Left ventricle myocardium superior (tissue), 1 donor: ENCODE data around the gene TMEM255B. TPM values are rescaled to one million over a fixed set of nuclear protein-coding genes. Genes with fewer than 3 reads are reported as not detected.

Source experiments
- ATAC-seq: fragments of 200-7000 bp; cut with Tn5 transposase; one replicate; pipeline ENCODE4 v1.9.1; 2020; ENCODE audit warnings: mild to moderate bottlenecking, moderate library complexity
- DNase-seq: peaks from one replicate; pipeline ENCODE4 v3.0.0-alpha.2; 2020
- intact Hi-C: fragments of 100-400 bp; cut with micrococcal nuclease; formaldehyde crosslinking; loops from one replicate; pipeline ENCODE4 v1.11.0; 2022
- total RNA-seq: library from RNA; stranded (reverse); fragmentation: NEBNext Ultra II Directional; extraction: Animal tissue kit (Norgen Biotek cat#: 25700); gene quantifications from one replicate; pipeline ENCODE4 v1.2.1, GENCODE V29; 2021
- donor health status: DM: no; HTN: yes; CAD: no; lungs with severe emphysema.

The TMEM255B gene
- total RNA-seq, 1 donor from 2014 or later = 12.1 TPM

DNA sequence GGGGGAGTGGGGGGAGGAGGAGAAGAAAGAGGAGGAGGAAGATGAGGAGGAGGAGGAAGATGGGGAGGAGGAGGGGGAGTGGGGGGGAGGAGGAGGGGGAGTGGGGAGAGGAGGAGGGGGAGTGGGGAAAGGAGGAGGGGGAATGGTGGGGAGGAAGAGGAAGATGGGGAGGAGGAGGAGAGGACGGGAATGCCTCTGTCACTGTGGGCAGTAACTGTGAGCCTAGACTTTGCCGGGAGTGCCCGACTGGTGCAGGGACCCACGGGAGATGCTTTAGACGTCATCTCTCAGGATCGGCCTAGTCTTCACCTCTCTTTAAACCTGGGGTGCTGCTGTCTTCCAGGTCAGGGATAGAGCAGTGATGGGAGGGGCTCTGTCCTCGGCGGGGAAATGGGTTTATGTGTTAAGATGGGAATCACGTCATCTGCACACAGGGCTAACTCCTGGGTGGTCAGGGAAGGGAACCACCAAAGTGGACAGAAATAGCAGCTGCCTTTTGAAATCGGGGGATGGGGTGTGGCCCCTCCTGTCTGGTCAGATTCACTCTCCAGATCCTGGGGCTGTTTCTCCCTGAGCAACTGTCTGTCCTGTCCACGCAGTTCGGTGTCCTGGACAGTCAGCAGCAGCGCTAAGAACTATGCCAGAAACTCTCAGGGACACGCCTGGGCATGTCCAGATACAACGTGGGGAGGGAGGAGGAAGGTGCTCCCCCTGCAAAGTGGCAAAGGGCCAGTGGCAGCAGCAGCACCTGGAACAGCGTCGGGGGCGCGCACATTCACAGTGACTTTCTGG, 77.9 kb downstream of the TMEM255B start:
- DNase-seq = peak; percentile 80
- ATAC-seq = peak; percentile 81
- intact Hi-C loops = no loop called here

DNA sequence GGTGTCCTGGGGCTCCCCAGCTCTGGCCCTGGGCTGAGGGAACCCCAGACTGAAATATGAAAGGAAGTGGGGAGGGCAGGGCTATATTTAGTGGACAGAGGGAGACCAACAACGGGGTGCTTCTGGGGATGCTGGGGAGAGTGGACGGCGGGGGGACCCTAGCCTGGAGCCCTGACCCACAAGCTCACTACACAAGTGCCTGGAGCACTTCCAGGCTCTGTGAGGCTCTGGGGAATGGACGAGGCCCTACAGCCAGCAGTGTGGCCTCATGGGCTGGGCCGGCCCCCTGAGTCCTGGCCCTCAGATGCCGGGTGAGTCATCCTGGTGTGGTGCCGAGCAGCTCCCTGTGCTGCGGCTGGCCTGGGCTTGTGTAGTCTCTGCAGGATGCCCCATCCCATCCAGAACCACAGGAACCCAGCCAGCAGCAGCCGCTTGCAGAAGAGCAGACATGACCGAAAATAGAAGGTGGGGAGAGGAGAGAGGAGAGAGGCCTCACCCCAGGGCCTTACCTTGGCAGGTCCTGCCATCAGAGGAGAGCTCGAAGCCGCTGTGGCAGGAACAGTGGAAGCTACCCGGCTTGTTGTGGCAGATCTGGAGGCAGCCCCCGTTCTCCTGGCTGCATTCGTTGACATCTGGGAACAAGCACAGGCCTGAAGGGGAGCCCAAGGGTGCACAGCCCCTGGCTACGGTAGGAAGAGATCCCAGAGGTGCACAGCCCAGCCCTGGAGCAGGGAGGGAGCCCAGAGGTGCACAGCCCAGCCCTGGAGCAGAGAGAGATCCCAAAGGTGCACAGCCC, 78.7 kb downstream of the TMEM255B start:
- DNase-seq (peak; percentile 97), ATAC-seq (peak; percentile 95)
- intact Hi-C loops = no loop called here

DNA sequence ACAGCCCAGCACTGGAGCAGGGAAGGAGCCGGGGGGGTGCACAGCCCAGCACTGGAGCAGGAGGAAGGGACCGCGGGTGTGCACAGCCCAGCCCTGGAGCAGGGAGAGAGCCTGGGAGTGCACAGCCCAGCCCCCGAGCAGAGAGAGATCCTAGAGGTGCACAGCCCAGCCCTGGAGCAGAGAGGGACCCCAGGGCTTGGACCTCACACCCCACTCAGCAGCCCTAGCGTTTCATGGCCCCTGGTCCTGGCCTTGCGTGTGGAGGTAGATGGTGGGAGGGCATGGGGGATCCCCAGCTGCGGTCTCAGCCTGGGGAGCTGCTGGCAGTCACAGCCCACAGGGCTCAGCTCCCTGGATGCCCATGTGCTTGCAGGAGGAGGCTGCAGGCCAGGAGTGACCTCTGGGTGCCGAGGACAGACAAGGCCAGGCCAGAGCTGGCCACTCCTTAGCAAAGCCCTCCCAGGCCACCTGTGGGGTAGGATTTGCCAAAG, 79.7 kb downstream of the TMEM255B start:
- intact Hi-C loops = no loop called here
- DNase-seq (no peak), ATAC-seq (no peak)

DNA sequence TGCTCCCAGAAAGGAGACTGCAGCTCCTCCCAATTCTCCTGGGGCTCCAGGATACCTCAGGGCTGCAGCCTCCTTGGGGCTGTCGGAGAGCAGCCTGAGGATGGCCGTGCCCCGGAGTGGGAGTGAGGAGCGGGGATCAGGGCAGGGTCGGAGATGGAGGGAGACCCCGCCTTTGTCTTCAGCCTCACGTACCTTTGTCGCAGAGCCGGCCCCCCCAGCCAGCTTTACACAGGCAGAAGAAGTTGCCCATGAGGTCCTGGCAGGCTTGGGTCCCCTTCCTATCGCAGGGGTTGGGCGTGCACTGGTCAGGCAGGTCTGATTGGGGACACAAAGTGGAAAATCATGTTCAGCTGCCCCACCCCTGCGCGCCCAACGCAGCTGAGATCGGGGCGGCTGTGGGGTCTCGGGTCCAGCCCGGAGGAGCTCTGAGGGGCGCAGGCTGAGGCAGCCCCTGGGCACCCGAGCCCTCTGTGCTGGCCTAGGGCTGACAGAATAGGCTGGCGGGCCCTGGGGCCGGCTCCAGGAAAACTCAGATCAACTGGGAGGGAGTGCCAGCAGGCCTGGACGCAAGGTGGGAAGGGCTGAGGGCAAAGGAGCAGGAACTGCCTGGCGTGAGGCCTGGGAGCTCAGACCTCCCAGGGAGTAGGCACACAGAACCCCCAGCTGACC, 80.6 kb downstream of the TMEM255B start:
- DNase-seq (peak; percentile 79), ATAC-seq (peak; percentile 31)
- intact Hi-C loops = no loop called here

DNA sequence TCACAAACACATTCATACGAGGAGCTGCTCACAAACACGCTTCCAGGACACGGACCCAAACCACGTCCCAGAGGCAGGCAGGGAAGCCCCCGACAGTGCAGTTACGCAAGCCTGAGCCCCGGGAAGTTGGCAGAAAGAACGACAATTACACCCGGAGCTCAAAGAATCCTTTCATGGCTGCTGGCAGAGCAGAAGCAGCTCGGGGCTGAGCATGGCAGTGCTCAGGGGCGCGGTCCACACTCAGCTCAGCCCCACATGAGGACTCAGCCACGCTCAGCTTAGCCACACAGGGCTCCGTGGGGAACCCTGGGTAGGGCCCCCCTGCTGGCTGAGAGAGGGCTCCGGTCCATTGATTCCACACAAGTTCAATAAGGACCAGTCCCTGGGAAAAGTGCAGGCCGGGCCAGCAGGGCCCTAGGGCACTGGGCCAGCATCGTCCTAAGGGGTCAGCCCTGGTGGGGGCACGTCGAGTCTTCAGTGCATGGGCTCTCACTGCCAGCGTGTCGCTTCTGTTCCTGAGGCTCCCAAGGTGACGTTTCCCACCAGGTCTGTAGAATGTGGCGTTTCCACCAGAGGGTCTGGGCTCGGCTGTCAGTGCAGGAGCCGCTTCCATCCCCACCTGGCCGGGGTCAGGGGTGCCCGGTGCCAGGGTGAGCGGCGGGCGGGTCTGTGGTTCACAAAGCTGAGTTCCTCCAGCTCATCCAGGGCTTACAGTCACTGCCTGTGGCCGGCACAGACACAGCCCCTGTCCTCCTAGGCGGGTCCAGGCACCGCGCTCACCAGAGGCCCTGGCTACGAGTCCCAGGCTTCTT, 81.7 kb downstream of the TMEM255B start:
- DNase-seq (peak; percentile 37), ATAC-seq (no peak)
- intact Hi-C loops = no loop called here

DNA sequence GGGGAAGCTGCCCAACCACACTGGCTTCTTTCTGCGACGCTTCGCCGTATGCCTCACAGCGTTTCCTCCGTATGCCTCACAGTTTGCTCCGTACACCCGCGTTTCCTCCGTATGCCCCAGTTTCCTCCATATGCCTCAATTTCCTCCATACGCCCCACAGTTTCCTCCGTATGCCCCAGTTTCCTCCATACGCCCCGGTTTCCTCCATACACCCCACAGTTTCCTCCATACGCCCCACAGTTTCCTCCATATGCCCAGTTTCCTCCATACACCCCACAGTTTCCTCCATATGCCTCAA, 82.3 kb downstream of the TMEM255B start:
- intact Hi-C loops = no loop called here
- ATAC-seq = no peak
- DNase-seq = no peak

DNA sequence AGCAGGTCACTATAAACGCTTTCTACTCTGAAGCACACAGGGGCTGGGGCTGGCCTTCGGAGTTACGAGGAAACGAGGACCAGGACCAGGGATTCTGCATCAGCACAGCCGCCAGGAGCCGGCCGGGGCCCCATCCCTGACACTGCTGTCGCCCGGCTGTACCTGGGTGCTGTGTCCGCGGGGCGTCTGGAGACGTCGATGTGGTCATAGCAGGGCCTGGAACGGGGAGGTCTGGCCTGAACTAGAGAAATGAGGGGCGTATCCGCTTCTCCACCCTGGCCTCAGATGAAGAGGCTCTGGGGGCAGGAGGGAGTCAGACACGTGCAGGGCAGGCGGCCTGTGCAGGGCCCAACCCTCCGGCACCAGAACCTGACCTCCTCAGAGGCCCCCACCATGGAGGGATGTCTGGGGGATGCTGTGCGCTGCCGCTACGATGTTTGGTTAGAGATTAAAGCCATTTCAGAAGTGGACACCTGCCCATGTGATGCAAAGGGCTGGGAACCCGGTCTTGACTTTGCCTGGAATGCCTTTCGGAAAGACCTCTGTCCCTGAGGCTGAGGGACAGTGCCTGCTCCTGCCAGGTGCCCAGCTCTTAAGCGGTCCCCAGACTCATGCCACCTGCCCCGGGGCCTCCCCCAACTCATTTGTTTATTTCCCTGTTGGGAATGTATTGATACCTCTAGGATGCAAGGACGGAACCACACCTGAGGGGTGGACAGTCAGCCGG, 83.5 kb downstream of the TMEM255B start:
- ATAC-seq (no peak), DNase-seq (no peak)
- intact Hi-C loops = no loop called here

DNA sequence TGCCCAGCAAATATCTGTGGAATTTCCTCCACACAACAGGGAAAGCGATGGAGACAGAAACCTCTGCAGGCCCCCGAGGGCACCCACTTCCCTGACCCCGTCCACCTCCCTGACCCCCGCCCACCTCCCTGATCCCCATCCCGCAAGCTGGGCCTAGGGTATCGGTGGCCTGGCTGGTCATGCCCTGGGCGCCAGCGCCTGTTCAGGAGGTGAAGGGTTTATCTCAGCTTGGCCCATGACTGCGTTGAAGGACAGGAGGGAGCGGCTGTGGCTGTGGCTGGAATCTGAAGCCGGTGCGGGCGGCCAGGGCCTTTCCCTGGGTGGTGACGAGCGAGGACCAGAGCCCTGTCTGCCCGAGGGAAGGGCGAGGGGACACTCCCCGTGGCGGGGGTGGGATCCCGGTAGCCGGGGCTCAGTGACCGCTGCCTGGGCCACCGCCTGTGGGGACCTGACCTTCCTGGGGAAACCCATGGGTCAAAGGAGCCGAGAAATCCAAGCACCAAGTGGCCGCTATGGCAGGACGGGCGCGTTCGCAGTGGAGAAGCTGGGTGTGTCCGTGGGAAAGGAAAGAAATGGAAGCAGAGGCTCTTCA, 84.1 kb downstream of the TMEM255B start:
- ATAC-seq (peak; percentile 53), DNase-seq (peak; percentile 55)
- intact Hi-C loops = no loop called here

DNA sequence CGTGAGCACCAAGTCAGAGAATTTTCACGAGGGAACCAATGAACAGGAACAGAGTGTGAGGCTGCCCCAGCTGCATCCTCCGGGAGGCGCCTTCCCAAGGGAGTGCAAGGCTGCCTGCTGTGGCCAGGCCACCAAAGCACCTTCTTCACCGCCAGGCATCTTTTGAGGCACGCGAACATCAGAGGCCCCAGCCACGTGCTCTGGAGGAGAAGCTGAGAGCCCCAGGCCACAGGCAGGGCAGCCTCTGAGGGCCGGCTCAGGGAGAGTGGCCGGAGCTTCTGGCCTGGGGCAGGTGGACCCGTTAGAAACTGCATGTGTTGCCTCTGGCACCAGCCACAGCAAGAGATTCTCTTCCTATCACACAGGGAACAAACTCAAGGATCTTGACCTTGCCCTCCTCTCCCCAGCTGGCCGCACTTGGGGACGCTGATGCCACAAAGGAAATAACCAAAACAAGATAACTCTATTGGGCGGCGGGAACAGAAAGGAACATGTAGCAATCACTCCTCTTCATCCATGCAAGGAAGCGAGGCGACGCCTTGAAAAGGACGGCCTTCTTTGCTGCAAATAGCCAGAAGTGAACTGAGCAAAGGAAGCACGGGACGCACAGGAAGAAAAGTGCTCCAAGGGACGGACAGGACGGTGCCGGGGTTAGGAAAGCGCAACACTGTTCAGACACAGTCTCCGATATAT, 85.0 kb downstream of the TMEM255B start:
- intact Hi-C loops = no loop called here
- DNase-seq (no peak), ATAC-seq (no peak)

DNA sequence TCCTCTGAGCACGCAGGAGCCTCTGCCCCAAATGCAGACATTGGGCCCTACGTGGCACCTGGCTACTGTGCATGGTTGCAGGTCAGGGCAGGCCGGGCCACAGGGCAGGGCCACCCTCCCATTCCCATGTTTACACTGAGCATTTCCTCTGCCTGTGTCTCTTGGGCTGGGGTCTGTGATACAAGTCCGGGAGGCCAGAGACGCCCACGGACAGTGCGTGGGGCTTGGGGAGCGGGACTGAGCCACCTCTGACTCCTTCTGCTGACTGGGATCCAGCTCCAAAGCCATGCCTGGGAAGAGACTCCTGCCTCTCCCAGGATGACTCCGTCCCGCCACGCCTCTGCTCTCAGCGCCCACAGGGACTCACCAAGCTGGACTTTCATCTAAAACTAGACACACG, 86.0 kb downstream of the TMEM255B start:
- intact Hi-C loops = no loop called here
- DNase-seq = no peak
- ATAC-seq = no peak

DNA sequence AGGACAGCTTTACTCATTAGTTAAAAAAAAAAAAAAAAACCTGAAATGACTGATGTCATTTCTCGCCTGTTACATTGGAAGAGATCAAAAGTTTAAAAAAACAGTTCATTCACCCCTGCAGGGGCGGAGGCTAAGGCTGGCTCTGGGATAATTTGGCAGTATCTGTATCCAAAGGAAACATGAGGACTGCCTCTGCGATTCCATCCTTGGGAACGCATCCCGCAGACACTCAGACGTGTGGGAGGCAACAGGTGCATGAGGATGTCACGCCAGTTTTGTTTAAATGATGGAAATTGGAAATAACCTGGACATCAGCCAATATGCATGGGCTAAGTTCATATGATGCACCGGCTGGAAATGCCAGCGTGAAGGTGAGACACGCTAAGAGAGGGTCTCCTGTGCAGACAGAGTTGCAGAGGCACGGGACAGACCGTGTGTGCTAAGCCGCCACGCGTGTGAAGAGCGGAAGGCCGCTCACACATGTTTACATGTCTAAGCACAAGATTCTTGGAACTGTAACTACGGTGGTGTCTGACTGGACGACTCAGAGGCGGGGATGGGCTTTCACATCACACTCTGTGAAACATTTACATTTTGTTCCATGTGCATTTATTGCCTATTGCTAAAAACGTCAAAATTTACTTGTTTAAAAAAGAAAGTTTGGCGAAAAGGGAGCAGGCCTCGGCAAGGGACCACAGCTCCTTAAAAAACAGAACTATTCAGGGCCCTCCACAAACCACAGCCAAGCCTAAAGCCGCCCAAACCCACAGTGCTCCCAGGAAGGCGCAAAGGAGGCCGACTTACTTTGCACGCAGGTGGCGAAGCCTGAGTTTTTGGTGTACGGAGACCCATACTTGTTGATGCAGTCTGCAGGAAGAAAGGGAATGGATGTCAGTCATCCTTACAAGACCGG, 87.0 kb downstream of the TMEM255B start:
- intact Hi-C loops = no loop called here
- ATAC-seq (no peak), DNase-seq (no peak)

DNA sequence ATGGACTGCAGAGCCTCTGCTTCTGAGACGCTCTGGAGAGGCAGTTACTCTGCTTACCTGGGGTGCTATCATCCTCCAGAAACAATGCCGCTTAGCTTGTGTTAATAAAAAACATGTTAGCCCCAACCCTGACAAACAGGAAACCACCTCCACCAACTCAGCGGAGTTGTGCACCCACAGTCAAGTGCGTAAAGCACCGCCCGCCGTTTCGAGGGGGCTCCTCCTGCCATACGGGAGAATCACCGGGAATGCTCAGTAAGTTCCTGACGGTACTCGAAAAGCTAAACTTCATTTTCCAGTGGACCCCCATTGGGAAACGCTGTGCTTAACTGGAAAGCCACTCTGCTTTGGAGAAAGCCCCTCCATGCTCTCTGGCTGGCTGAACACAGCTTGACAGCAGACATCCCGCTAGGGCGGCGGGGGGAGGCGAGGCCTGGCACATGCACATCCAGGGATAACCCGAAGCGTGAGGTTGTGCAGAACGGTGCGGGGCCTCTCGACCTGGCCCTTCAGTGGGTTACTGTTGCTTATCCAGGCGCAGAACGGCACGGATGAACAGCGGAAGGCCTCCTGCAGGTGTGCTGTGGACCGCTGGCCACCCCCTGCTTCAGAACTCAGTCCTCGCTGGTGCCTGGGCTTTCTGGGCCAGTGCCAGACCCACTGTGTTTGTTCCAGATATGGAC, 87.8 kb downstream of the TMEM255B start:
- DNase-seq = peak; percentile 41

DNA sequence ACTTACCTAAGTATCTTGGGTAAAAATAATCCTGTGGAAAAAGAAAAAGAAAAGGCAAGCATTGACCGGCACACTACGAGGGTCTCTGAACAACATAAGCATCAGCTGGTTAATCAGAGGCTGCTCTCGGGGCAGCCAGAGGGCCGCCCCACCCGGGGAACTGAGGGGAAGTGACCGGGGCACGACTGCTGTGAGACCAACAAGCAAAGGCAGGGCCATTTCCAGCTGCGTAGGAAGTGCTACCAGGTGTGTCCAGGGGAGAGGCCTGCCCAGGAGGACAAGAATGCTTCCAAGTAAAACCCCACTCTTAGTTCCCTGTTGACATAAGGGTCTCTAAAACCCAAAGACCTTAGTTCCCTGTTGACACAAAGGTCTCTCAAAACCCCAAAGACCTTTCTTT, 89.0 kb downstream of the TMEM255B start:
- intact Hi-C loops = no loop called here
- no peak for DNase-seq
- no peak for ATAC-seq

More for the DNA sequence above, 87.8 kb downstream of the TMEM255B start:
- no peak for ATAC-seq
- intact Hi-C loops = no loop called here

DNA sequence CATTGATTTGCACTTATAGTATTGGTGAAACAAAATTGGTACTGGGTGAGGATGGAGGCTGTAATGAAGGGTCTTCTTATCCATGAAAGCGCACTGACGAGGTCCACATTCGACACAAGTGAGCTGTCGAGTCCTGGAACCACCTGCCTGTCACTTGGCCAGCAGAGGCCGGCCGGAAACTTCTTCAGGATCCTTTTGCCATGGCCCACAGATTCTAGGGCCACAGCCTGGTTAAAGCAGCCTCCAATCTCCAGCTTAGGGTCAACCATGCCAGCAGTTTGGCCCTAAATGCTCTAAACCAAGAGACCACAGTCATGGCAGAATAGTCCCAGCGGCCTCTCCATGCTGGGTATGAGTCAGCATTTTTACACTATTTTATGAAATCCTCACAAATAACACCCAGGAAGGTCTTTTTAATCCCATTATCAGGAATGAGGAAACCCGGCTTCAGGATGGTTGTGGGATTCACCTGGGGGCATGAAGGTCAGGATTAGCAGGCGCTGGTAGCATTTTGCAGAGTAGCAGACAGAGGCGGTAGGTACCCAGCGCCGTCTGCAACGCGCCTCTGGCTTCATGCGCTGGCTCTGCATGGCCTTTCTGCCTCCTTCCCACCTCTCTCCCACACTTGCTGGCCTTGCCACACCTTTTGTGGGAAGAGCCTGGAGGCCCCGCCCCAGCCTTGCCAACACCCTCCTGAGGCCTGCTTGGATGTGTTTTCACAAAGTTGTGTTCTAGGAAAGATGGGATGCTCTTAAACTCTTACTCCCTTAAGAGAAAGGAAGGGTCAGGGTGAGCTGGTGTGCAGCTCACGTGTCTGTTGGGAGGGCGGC, 89.6 kb downstream of the TMEM255B start:
- no peak for ATAC-seq
- intact Hi-C loops = no loop called here
- DNase-seq = no peak

DNA sequence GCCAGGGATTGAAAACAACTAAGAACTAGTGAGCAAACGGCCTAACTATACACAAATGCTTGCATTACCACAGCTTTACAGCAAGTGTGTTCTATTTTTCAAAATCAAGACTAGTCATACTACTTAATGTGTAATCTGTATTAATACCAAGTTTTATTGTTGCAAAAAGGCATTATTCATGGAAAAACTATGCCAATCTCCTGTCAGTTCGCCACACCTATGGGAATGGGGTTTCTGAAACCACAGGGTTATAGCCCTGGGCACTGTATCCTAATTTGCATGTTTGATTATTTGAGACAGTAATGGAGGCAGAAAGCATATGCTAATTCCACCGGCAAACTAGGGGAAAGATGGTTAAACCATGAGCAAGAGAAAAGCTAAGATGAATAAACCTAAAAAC, 90.5 kb downstream of the TMEM255B start:
- ATAC-seq (no peak), DNase-seq (no peak)
- intact Hi-C loops = no loop called here
